Left lung (tissue), 10 donors: ENCODE measurements around the gene PIEZO2. TPM values are rescaled to one million over a fixed set of nuclear protein-coding genes. Genes with fewer than 3 reads are reported as not detected.
"Not testable (repeated sequence)": the region's sequence is repeated elsewhere in the genome, so short reads cannot be mapped to it uniquely, and the experiment has no call there.

Experiments used
- ATAC-seq: fragments of 200-7000 bp; cut with Tn5 transposase; one replicate; pipeline ENCODE4 v1.9.1; 2020; ENCODE audit warnings: moderate library complexity
- DNase-seq, 4 donors: peaks; one replicate each; pipeline ENCODE4 v3.0.0-alpha.2; 2013 to 2020
- H3K27ac ChIP-seq, 2 donors: fragments of 200-600 bp; sonication (generic) in 1 of 2; one replicate each; pipeline versions ENCODE4 v1.5.0 to v1.8.0; 2020 to 2021
- H3K27me3 ChIP-seq, 2 donors: fragments of 200-600 bp; sonication (generic) in 1 of 2; one replicate each; pipeline versions ENCODE4 v1.5.0 to v1.8.0; 2020 to 2021
- H3K36me3 ChIP-seq, 2 donors: fragments of 200-600 bp; sonication (generic) in 1 of 2; one replicate each; pipeline versions ENCODE4 v1.5.0 to v1.8.0; 2020 to 2021
- H3K4me1 ChIP-seq, 2 donors: fragments of 200-600 bp; one replicate each; pipeline ENCODE4 v1.8.0; 2021
- H3K4me3 ChIP-seq, 2 donors: fragments of 200-600 bp; sonication (generic) in 1 of 2; one replicate each; pipeline versions ENCODE4 v1.5.0 to v1.8.0; 2020 to 2021; ENCODE audit warnings: mild to moderate bottlenecking in 1 of 2
- H3K9me3 ChIP-seq, 2 donors: fragments of 200-600 bp; sonication (generic) in 1 of 2; one replicate each; pipeline versions ENCODE4 v1.5.0 to v1.8.0; 2020 to 2021
- CTCF ChIP-seq, 2 donors: fragments of 200-600 bp; sonication (generic) in 1 of 2; IDR thresholded peaks; one replicate each; pipeline versions ENCODE4 v1.5.0 to v1.8.0; 2021; ENCODE audit warnings: antibody characterized with exemption in 2 of 2
- intact Hi-C, 2 donors: fragments of 100-400 bp; cut with DNase I; formaldehyde crosslinking; loops; one replicate each; pipeline versions ENCODE4 v1.11.2 to v1.14.2; 2022
- polyA plus RNA-seq, 6 donors: library from polyadenylated mRNA; unstranded; fragments of 120-200 nt; gene quantifications; one replicate each; pipeline ENCODE4 v1.2.1, GENCODE V29; 2013; ENCODE audit not compliant: insufficient read length in 6 of 6
- total RNA-seq, 2 donors: library from RNA; stranded (reverse); fragmentation: NEBNext Ultra II Directional; extraction: Animal tissue kit (Norgen Biotek cat#: 25700); gene quantifications; one replicate each; pipeline ENCODE4 v1.2.1, GENCODE V29; 2021
- donor health status: DM: no; HTN: yes; CAD: no.
- donor health status: DM: no; HTN: no; CAD: no.

PIEZO2 gene
- total and polyA plus RNA-seq, 8 donors, result 40.3 to 270 (median 233) TPM

DNA sequence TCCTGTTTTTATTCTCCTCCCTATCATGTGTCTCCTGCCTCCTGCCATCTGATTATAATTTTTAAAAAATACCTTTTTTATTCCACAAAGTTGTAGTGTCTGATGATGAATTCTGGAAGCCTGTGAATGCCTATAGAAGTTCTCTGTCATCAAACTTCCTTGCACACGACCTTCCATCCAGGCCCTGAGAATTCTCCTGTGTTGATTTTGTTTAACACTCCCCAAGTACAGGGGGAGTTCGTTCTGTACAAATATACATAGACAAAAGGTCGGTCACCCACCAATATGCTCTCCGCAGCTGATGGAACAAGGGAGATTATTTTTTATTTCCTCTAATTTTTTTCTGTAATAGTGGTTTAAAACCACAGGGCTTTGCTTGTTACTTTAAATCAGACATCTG is 232.5 kb downstream of the PIEZO2 start:
- ATAC-seq (no peak), DNase-seq (no peak)
- no peaks in the 10 kb centered on the region for H3K4me1 ChIP-seq
- no peaks in the 10 kb centered on the region for H3K36me3 ChIP-seq
- H3K4me3 ChIP-seq, result no peak overlapping the region
- no peak for TF ChIP-seq CTCF (IDR thresholded peaks at IDR 0.05)
- H3K27me3 ChIP-seq, result no peaks in the 10 kb centered on the region
- intact Hi-C loops, result no loop called here
- no peaks in the 10 kb centered on the region for H3K9me3 ChIP-seq
- no peak overlapping the region for H3K27ac ChIP-seq

DNA sequence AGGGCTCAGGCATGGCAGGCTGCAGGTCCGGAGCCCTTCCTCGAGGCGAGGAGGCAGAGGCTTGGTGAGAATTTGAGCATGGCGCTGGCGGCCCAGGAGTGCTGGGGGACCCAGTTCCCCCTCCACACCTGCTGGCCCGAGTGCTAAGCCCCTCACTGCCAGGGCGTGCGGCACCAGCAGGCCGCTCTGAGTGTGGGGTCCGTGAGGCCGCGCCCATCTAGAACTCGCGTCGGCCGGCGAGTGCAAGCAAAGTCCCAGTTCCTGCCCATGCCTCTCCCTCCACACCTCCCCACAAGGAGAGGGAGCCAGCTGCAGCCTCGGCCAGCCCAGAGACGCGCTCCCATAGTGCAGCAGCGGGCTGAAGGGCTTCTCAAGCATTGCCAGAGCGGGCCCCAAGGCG is 233.0 kb downstream of the PIEZO2 start:
- Histone ChIP-seq H3K4me3 (no peak overlapping the region), H3K27ac (no peak overlapping the region), H3K4me1 (no peaks in the 10 kb centered on the region), H3K36me3 (no peaks in the 10 kb centered on the region), H3K9me3 (no peaks in the 10 kb centered on the region), H3K27me3 (no peaks in the 10 kb centered on the region)
- no peak for TF ChIP-seq CTCF (IDR thresholded peaks at IDR 0.05)
- intact Hi-C loops, result no loop called here
- ATAC-seq, result no peak
- no peak for DNase-seq

GRCh38 chr18:10915748-10916147 is 233.6 kb downstream of the PIEZO2 start:
- DNase-seq, H3K27ac ChIP-seq, H3K4me1 ChIP-seq, H3K9me3 ChIP-seq, H3K27me3 ChIP-seq, ATAC-seq, H3K36me3 ChIP-seq, intact Hi-C loops, H3K4me3 ChIP-seq: not testable (repeated sequence)

DNA sequence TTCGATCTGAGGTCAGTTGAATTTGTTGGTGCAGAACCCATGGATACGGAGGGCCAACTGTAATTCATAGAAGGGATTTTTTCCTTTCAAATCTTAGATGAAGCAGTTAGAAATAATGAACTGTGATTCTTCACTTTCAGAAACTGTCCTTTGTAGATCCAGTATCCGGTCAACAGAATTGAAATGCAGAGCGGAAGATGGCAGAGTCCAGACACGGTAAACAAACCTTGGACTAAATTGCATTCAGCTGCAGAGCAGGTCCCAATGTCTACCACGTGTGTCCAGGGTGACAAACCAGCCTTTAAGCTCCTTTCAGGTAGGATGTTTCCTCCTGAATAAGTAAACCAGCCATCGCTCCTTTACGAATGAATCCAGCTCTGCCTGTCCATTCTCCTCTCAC is 234.8 kb downstream of the PIEZO2 start:
- H3K27me3 ChIP-seq, intact Hi-C loops, H3K27ac ChIP-seq, ATAC-seq, H3K4me3 ChIP-seq, H3K4me1 ChIP-seq, DNase-seq, H3K9me3 ChIP-seq, H3K36me3 ChIP-seq: not testable (repeated sequence)

GRCh38 chr18:10913919-10914318 is 235.4 kb downstream of the PIEZO2 start:
- Histone ChIP-seq H3K4me1 (no peaks in the 10 kb centered on the region), H3K27me3 (no peaks in the 10 kb centered on the region), H3K9me3 (no peaks in the 10 kb centered on the region), H3K4me3 (no peak overlapping the region), H3K27ac (no peak overlapping the region), H3K36me3 (no peaks in the 10 kb centered on the region)
- ATAC-seq, result no peak
- intact Hi-C loops, result no loop called here
- no peak for DNase-seq
- TF ChIP-seq CTCF (IDR thresholded peaks at IDR 0.05), result no peak

DNA sequence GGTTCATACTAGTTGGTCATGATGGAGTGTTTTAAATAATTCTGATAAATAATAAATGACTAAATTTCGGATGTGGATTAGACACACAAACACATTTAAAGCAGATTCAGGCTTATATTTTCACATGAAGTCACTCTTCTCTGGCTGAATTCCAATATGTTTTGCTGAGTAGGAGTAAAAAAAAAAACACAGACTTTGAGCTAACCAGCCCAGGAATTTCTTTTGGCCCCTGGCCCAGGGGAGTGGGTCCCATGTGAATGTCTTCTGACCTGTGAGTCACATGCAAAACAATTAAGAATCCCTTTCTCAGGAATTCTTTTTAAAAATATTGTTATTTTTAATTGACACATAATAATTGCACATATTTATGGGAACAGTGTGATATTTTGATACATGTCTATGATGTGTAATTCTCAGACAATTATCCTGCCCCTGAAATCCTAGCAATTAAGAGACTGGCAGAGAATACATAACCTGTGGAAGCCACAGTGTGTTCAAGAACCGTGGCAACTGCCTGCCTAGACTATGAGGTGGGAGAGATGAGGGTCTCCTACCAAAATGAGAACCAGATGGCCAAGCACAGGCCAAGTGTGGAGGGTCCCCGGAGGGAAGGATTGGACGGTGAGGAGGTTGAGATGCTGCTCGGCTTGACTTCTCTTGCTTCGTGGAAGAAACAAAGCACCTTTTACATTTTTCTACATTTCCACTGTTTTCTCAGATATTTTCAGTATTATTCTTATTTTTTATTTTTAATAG is 236.4 kb downstream of the PIEZO2 start:
- Histone ChIP-seq H3K36me3 (no peaks in the 10 kb centered on the region), H3K4me1 (no peaks in the 10 kb centered on the region), H3K4me3 (no peak overlapping the region), H3K27me3 (no peaks in the 10 kb centered on the region), H3K9me3 (no peaks in the 10 kb centered on the region), H3K27ac (no peak overlapping the region)
- DNase-seq, result peak in 2 of 4 donors; percentile 38 to 74
- intact Hi-C loops, result no loop called here
- no peak for TF ChIP-seq CTCF (IDR thresholded peaks at IDR 0.05)
- no peak for ATAC-seq
